Hematopoietic multipotent progenitor cell (in vitro differentiated cells): ENCODE data around the gene HAO2. TPM values are rescaled to one million over a fixed set of nuclear protein-coding genes. Genes with fewer than 3 reads are reported as not detected.
"Not testable (repeated sequence)": the region's sequence is repeated elsewhere in the genome, so short reads cannot be mapped to it uniquely, and the experiment has no call there.

Experiments used
- DNase-seq, 3 donors: peaks; one replicate each; pipeline ENCODE4 v3.0.0-alpha.2; 2011 to 2015; ENCODE audit warnings: low read depth in 2 of 3, low spot score in 2 of 3
- total RNA-seq: library from RNA; depleted of rRNA; stranded (reverse); fragments of >200 nt; gene quantifications from one replicate; pipeline ENCODE4 v1.2.3, GENCODE V29; 2012

HAO2 gene
- total RNA-seq, 1 donor = not detected

- DNase-seq = no peak
Measured at GRCh38 chr1:119341372-119341947, 27.1 kb upstream of the HAO2 start.

- DNase-seq = no peak
Measured at GRCh38 chr1:119345398-119345797, 23.2 kb upstream of the HAO2 start.

GRCh38 chr1:119347858-119348257 is 20.7 kb upstream of the HAO2 start:
- DNase-seq = no peak

GRCh38 chr1:119348941-119349340 is 19.6 kb upstream of the HAO2 start:
- DNase-seq = no peak

GRCh38 chr1:119350866-119351265 is 17.7 kb upstream of the HAO2 start:
- DNase-seq = not testable (repeated sequence)

- DNase-seq = no peak
Measured at GRCh38 chr1:119351997-119352396, 16.6 kb upstream of the HAO2 start.

DNA sequence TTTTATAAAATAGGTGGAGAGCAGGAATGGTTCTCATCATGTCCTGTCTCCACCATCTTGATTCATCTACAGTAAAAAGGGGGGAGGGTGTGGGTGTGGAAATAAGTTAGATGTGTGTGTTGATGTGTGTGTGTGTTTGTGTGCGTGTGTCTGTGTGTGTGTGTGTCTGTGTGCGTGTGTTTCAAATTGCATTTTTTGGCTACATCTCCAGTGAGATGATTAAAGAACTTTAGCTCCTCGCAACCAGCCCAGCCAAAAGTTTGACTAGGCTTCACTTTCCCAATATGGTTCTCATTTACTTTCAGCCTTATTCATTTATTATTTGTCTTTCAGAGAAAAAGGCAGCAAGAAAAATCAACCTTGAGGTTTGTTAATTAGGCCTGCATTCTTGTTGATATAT is 14.7 kb upstream of the HAO2 start:
- no peak for DNase-seq

DNA sequence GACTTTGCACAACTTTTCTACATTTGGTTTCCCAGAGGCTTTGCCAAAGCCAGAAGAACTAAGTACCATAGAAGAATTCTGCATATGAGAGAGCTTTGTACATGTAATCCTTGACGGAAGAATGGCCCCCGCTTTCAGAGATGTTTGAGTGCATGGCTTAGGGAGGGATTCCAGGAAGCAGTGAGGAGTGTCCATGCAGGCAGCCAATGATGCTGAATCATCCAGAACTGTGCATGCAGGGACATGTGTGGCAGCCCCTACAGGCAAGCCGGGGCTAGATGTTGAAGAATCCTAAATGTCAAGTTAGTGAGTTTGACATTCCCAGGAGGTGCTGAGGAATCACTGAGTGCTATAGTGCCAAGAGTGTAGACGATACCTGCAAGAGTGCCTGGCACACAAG is 9.9 kb upstream of the HAO2 start:
- no peak for DNase-seq

- no peak for DNase-seq
Measured at GRCh38 chr1:119359730-119360129, 8.9 kb upstream of the HAO2 start.

DNA sequence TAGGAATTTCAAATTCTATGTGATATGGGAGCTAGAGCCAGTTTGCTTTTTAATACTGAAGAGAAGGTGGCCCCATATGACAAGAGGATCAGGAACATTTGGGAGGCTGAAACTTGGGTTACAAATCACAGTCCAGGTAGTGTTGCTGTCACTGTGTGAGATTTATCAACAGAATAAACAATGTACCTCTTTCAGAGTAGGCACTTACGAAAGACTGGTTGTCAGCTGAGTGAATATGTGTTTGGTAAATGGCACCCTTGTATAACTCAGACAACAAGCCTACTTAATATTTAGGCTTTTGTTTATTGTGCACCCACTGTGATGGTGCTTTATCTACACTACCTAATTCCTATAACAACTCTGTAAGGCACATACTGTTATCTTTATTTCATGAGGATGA is 7.4 kb upstream of the HAO2 start:
- DNase-seq = no peak

DNA sequence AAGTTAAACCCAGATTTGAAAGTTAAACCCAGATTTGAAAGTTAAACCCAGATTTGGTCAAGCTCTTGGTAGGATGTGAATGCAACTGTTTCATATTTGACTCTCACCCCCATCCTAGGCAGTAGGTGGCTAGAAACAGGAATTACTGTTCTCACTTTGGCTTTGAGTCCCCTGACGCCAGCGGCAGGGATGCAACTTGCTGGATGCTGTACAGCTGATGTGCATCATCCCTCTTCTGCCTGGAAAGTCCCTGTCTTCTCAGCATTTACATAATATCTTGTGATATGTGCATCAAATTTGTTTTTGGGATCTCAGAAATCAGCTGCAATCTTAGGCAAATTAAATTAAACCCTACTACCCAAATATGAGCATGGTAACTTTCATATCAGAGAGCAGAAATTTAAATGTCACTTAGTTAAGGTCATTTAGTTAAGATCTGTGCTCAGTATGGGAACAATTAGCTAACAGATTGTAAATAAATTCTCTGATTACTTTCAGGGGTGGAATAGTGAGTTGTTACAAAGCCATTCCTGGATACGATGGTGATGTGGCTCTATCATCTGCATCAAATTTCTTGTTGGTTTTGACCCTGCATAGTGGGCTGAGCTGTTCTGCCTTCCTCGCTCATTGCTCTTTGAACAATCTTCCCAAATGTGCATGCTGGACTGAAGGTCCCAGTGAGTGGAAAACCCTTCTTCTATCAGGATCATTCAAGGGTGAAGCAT is 6.8 kb upstream of the HAO2 start:
- DNase-seq = no peak

- DNase-seq = no peak
Measured at GRCh38 chr1:119363162-119363561, 5.4 kb upstream of the HAO2 start.

GRCh38 chr1:119364640-119365039 is 3.9 kb upstream of the HAO2 start:
- no peak for DNase-seq

GRCh38 chr1:119366424-119366823 is 2.2 kb upstream of the HAO2 start:
- no peak for DNase-seq

GRCh38 chr1:119367432-119368124 is 1.0 kb upstream of the HAO2 start:
- peak in 2 of 3 donors; percentile 1 to 28 for DNase-seq

DNA sequence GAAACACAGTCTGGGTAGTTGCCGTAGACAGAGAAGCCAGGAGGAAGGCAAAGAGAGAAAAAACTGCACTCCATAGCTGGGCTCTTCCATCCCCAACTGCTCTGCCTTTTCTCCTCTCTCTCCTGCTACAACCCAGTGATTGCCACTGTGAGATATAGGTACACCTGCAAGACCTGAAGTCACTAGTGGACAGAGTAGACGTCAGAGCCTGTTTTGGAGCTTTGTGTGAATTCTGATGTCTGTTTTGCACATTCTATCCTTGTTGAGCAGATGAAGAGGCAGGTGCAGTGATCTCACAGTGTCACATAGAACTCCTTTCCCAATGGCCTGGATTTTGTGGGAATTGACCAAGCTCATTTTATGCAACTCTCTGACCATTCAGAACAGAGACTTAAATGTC is 2.2 kb downstream of the HAO2 start:
- DNase-seq = no peak

DNA sequence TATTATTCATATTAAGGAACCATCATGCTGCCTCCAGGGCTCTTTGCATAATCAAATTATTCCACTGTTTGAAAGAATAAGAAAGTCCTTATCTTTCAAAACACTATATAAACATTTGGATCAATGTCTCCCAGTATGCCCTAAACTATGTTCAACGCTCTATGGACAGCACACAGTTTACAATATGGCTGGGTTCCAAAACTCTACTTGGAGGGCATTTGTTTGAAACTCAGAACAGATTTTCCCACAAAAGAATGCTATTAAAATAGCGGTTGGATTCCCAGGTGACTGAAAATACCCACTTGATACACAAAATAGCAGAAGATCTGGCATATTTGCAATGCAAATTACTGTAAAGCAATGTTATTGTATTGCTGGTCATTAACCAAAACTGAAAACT is 3.2 kb downstream of the HAO2 start:
- DNase-seq = no peak

DNA sequence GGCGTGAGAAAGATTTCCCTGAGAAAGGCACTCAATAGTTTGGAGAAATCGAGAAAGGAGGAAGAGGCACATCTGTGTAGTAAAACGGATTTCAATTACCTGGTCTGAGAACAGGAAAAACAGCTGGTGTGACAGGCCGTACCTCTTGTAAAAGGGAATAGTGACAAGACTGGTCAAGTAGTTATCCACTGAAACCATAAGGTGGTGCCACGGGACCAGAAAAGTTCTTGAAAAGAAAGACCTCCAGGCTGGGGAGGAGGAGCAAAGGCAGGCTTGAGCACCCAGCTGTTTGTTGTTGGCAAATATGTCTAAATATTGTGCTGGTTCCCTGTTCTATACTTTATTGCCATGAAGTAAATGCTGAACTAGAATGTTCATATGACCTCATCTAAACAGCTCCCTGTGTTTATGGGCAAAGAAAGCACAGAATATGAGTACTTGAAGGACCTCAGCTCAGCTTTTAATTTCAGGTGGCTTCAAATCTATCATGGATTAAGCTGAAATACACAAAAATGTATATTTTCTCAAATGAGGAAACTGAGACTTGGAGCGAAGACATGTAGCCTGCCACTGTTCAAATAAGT is 4.0 kb downstream of the HAO2 start:
- DNase-seq = peak in 2 of 3 donors; percentile 9 to 42

- DNase-seq = no peak
Measured at GRCh38 chr1:119373465-119373864, 4.9 kb downstream of the HAO2 start.

GRCh38 chr1:119374208-119374874 is 5.8 kb downstream of the HAO2 start:
- no peak for DNase-seq

DNA sequence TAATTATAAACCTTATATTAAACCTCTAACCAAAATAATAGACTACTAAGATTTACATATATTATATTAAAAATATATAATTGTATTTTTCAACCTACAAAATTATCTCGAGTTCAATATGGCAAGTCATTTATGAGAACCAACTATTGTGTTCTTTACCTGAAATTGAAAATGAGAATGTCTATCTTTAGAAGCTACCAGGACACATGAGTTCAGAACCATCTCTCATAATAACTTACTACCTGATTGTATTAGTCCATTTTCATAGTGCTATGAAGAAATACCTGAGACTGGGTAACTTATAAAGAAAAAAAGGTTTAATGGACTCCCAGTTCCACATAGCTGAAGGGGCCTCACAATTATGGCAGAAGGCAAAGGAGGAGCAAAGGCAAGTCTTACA is 6.8 kb downstream of the HAO2 start:
- DNase-seq = no peak
